ENCODE data around the gene RNF40.

DNA sequence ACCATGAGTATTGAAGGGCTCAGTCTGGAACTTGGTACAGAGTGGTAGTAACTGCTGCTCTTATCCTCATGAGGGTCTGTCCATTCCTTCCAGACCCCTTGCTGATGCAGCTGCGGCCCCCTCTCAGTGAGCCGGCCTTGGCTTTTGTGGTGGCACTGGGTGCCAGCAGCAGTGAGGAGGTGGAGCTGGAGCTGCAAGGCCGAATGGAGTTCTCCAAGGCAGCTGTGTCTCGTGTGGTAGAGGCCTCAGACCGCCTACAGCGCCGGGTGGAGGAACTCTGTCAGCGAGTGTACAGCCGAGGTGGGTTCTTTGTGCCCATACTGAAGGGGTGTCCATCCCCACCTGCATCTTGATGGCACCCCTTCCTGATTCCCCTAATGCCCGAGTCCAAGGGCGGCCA lies 2.0 kb downstream of the RNF40 start:
- no peak for TF ChIP-seq EZH2 (IDR thresholded peaks at IDR 0.05; ENCODE audit: low read length, unreplicated experiment)
- TF ChIP-seq, protein P1, sequence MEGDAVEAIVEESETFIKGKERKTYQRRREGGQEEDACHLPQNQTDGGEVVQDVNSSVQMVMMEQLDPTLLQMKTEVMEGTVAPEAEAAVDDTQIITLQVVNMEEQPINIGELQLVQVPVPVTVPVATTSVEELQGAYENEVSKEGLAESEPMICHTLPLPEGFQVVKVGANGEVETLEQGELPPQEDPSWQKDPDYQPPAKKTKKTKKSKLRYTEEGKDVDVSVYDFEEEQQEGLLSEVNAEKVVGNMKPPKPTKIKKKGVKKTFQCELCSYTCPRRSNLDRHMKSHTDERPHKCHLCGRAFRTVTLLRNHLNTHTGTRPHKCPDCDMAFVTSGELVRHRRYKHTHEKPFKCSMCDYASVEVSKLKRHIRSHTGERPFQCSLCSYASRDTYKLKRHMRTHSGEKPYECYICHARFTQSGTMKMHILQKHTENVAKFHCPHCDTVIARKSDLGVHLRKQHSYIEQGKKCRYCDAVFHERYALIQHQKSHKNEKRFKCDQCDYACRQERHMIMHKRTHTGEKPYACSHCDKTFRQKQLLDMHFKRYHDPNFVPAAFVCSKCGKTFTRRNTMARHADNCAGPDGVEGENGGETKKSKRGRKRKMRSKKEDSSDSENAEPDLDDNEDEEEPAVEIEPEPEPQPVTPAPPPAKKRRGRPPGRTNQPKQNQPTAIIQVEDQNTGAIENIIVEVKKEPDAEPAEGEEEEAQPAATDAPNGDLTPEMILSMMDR (conservative IDR thresholded peaks at IDR 0.05; ENCODE audit: low read depth, low read length), result no peak
